HepG2 (cell line): ENCODE results near the gene VPS29. TPM values are rescaled to one million over a fixed set of nuclear protein-coding genes. Genes with fewer than 3 reads are reported as not detected.
A peak's percentile ranks its signal among the peaks of the same experiment; 100 is the strongest.

ENCODE experiments used
- ARNT2 ChIP-seq: sonication (generic); formaldehyde crosslinking; IDR thresholded peaks from 2 replicates; pipeline ENCODE4 v1.8.0; 2022; ENCODE audit warnings: mild to moderate bottlenecking, low read depth, missing genetic modification reagents, moderate library complexity
- BCL6 ChIP-seq: IDR thresholded peaks from 2 replicates; pipeline ENCODE4 v1.6.1; 2016; ENCODE audit warnings: missing genetic modification reagents, missing compliant biosample characterization
- E2F1 ChIP-seq: sonication (generic); formaldehyde crosslinking; IDR thresholded peaks from 2 replicates; pipeline ENCODE4 v1.5.0; 2020; ENCODE audit warnings: missing genetic modification reagents
- ERF ChIP-seq: IDR thresholded peaks from 2 replicates; pipeline ENCODE4 v1.6.1; 2018; ENCODE audit warnings: missing biosample characterization, missing genetic modification reagents
- HNRNPLL ChIP-seq: fragments of 200-400 bp; formaldehyde crosslinking; IDR thresholded peaks from 2 replicates; pipeline ENCODE4 v1.6.1; 2017; ENCODE audit warnings: mild to moderate bottlenecking, low read depth, low read length; ENCODE audit not compliant: poor library complexity, severe bottlenecking
- JARID2 ChIP-seq: sonication (generic); formaldehyde crosslinking; IDR thresholded peaks from 2 replicates; pipeline ENCODE4 v1.8.1; 2023; ENCODE audit warnings: missing genetic modification reagents, inconsistent platforms; ENCODE audit not compliant: insufficient replicate concordance
- MAZ ChIP-seq, 2 experiments: sonication (generic) in 1 of 2; formaldehyde crosslinking in 1 of 2; IDR thresholded peaks; 2 replicates each; pipeline versions ENCODE4 v1.5.0 to v1.6.1; 2012 to 2020; ENCODE audit warnings: low read depth in 2 of 2, mild to moderate bottlenecking in 2 of 2, borderline replicate concordance in 1 of 2, improper control_type of control experiment in 1 of 2, low read length in 1 of 2, missing genetic modification reagents in 1 of 2, moderate library complexity in 1 of 2
- NCOA1 ChIP-seq: sonication (generic); formaldehyde crosslinking; IDR thresholded peaks from 2 replicates; pipeline ENCODE4 v1.9.0; 2021; ENCODE audit warnings: missing genetic modification reagents
- NFIB ChIP-seq: sonication (generic); formaldehyde crosslinking; IDR thresholded peaks from 2 replicates; pipeline ENCODE4 v1.9.0; 2021; ENCODE audit warnings: missing genetic modification reagents, mild to moderate bottlenecking, borderline replicate concordance
- NR1H2 ChIP-seq: sonication (generic); formaldehyde crosslinking; IDR thresholded peaks from 2 replicates; pipeline ENCODE4 v1.8.1; 2022; ENCODE audit warnings: low read depth, missing genetic modification reagents, borderline replicate concordance
- POLR2AphosphoS2 ChIP-seq: IDR thresholded peaks from 2 replicates; pipeline ENCODE4 v1.6.1; 2011; ENCODE audit warnings: low read depth, low read length, improper control_type of control experiment
- SP5 ChIP-seq: IDR thresholded peaks from 2 replicates; pipeline ENCODE4 v1.6.1; 2016; ENCODE audit warnings: low read depth, borderline replicate concordance
- STAG1 ChIP-seq: sonication (generic); formaldehyde crosslinking; IDR thresholded peaks from 2 replicates; pipeline ENCODE4 v1.4.0; 2020; ENCODE audit warnings: missing genetic modification reagents
- ZBTB10 ChIP-seq: sonication (generic); formaldehyde crosslinking; IDR thresholded peaks from 2 replicates; pipeline ENCODE4 v1.4.0; 2020; ENCODE audit warnings: missing genetic modification reagents, borderline replicate concordance
- ZC3H13 ChIP-seq: sonication (generic); formaldehyde crosslinking; IDR thresholded peaks from 2 replicates; pipeline ENCODE4 v1.8.1; 2023; ENCODE audit warnings: mild to moderate bottlenecking, missing genetic modification reagents, moderate library complexity
- ZFP37 ChIP-seq: sonication (generic); formaldehyde crosslinking; IDR thresholded peaks from 2 replicates; pipeline ENCODE4 v1.4.0; 2020; ENCODE audit warnings: missing genetic modification reagents, borderline replicate concordance
- ZNF143 ChIP-seq: sonication (generic); formaldehyde crosslinking; IDR thresholded peaks from 2 replicates; pipeline ENCODE4 v1.4.0; 2020; ENCODE audit warnings: missing genetic modification reagents
- ZNF18 ChIP-seq: sonication (generic); formaldehyde crosslinking; IDR thresholded peaks from 2 replicates; pipeline ENCODE4 v1.8.0; 2022; ENCODE audit warnings: mild to moderate bottlenecking, missing genetic modification reagents; ENCODE audit not compliant: insufficient replicate concordance
- ZNF496 ChIP-seq: sonication (generic); formaldehyde crosslinking; IDR thresholded peaks from 2 replicates; pipeline ENCODE4 v1.8.1; 2023; ENCODE audit warnings: mild to moderate bottlenecking, moderate library complexity, missing genetic modification reagents; ENCODE audit not compliant: insufficient replicate concordance
- ZNF570 ChIP-seq: sonication (generic); formaldehyde crosslinking; IDR thresholded peaks from 2 replicates; pipeline ENCODE4 v1.4.0; 2020; ENCODE audit warnings: mild to moderate bottlenecking, missing genetic modification reagents, borderline replicate concordance
- ZNF780A ChIP-seq: sonication (generic); formaldehyde crosslinking; IDR thresholded peaks from 2 replicates; pipeline ENCODE4 v1.8.0; 2022; ENCODE audit warnings: mild to moderate bottlenecking, missing genetic modification reagents, moderate library complexity
- ZSCAN31 ChIP-seq: sonication (generic); formaldehyde crosslinking; IDR thresholded peaks from 2 replicates; pipeline ENCODE4 v1.5.0; 2020; ENCODE audit warnings: low read depth, mild to moderate bottlenecking, missing genetic modification reagents
- polyA plus RNA-seq, 8 experiments: library from polyadenylated mRNA; depleted of rRNA in 3 of 8; stranded (reverse) in 7 of 8; unstranded in 1 of 8; fragments of >200 nt; fragmentation: Illumina TruSeq in 4 of 8; extraction: Trizol in 4 of 8; gene quantifications; 2 replicates each; pipeline versions ENCODE4 v1.2.1 to v1.2.3, GENCODE V29; 2011 to 2016; ENCODE audit warnings: low read depth in 4 of 8, missing spikeins in 1 of 8, mixed read lengths in 1 of 8; ENCODE audit not compliant: insufficient read depth in 1 of 8
- total RNA-seq, 5 experiments: library from RNA; depleted of rRNA; stranded (reverse); fragments of >200 nt; fragmentation: Illumina TruSeq; extraction: Trizol; gene quantifications; 2 replicates each; pipeline ENCODE4 v1.2.3, GENCODE V29; 2016; ENCODE audit warnings: low read depth in 1 of 5
- TF ChIP-seq, protein P1 (sequence below): sonication (generic); formaldehyde crosslinking; IDR thresholded peaks from 2 replicates; pipeline ENCODE4 v1.4.0; 2020; ENCODE audit warnings: missing genetic modification reagents

Gene VPS29
- total and polyA plus RNA-seq, 2 of the 13 experiments (the other 11 are each of a cell fraction or from before 2014, with no cell fraction given): 107 to 114 TPM

DNA sequence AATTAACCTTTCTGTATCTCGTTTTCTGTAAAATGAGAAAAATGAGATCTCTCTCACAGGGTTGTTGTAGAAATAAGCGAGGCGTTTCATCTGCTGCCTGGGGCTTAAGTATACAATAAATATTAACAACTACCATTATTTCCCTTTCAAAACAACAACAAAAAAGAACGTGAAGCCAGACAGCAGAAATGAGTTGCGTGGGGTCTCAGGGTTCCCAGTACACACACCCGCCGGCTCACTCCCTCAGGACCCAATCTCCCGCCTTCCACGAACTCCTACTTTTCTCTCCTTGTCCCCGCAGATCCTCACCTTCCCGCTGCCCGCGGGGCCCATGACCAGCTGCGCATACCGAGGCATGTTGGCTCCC is 34.1 kb downstream of the VPS29 start (continued):
- TF ChIP-seq HNRNPLL: no peak
- TF ChIP-seq ZNF143 (CRISPR knock-in tag): no peak
- no peak for TF ChIP-seq ZNF570 (CRISPR knock-in tag)
- peak; percentile 36; the same call in 1 of the 2 replicates for TF ChIP-seq E2F1 (CRISPR knock-in tag)
- TF ChIP-seq ERF (CRISPR knock-in tag): no peak
- TF ChIP-seq ZSCAN31 (CRISPR knock-in tag): no peak
- TF ChIP-seq BCL6 (CRISPR knock-in tag): no peak
- no peak for TF ChIP-seq POLR2AphosphoS2
- peak; percentile 66 for TF ChIP-seq ZNF18
- no peak for TF ChIP-seq ARNT2
- no peak for TF ChIP-seq NFIB (CRISPR knock-in tag)
- no peak for TF ChIP-seq ZNF496 (CRISPR knock-in tag)
- TF ChIP-seq ZFP37: no peak
- TF ChIP-seq, protein P1, sequence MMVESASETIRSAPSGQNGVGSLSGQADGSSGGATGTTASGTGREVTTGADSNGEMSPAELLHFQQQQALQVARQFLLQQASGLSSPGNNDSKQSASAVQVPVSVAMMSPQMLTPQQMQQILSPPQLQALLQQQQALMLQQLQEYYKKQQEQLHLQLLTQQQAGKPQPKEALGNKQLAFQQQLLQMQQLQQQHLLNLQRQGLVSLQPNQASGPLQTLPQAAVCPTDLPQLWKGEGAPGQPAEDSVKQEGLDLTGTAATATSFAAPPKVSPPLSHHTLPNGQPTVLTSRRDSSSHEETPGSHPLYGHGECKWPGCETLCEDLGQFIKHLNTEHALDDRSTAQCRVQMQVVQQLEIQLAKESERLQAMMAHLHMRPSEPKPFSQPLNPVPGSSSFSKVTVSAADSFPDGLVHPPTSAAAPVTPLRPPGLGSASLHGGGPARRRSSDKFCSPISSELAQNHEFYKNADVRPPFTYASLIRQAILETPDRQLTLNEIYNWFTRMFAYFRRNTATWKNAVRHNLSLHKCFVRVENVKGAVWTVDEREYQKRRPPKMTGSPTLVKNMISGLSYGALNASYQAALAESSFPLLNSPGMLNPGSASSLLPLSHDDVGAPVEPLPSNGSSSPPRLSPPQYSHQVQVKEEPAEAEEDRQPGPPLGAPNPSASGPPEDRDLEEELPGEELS (CRISPR knock-in tag): no peak
- 0 out of 2 replicates have a peak, but pooled peaks have one; percentile 10 for TF ChIP-seq NCOA1 (CRISPR knock-in tag)
- TF ChIP-seq JARID2 (CRISPR knock-in tag): no peak
- TF ChIP-seq STAG1 (CRISPR knock-in tag): no peak
- no peak for TF ChIP-seq MAZ (IDR thresholded peaks at IDR 0.05; ENCODE audit: borderline replicate concordance, low read depth, low read length)
- TF ChIP-seq MAZ (CRISPR knock-in tag; IDR thresholded peaks at IDR 0.05; ENCODE audit: low read depth): no peak
- 0 out of 2 replicates have a peak, but pooled peaks have one; percentile 35 for TF ChIP-seq ZC3H13 (CRISPR knock-in tag)
- TF ChIP-seq NR1H2: no peak
- TF ChIP-seq SP5 (CRISPR knock-in tag): no peak
- 0 out of 2 replicates have a peak, but pooled peaks have one; percentile 2 for TF ChIP-seq ZNF780A (CRISPR knock-in tag)
- TF ChIP-seq ZBTB10 (CRISPR knock-in tag): no peak
